CD4-positive, alpha-beta T cell (primary cell): ENCODE results near the gene CSPG4. TPM values are rescaled to one million over a fixed set of nuclear protein-coding genes. Genes with fewer than 3 reads are reported as not detected.

ENCODE experiments used
- ATAC-seq: fragments of 200-7000 bp; cut with Tn5 transposase; one replicate; pipeline ENCODE4 v1.10.0; 2022; ENCODE audit warnings: mild to moderate bottlenecking; ENCODE audit not compliant: poor library complexity
- CTCF ChIA-PET: fragments of 350-600 bp; sonication (Branson Sonifier 250); formaldehyde crosslinking; loops from one replicate; lab custom pipeline; 2021; ENCODE audit warnings: antibody characterized with exemption, inconsistent platforms; lab: Charles Lee
- POLR2A ChIA-PET: fragments of 350-600 bp; sonication (Branson Sonifier 250); formaldehyde crosslinking; loops from one replicate; lab custom pipeline; 2021; ENCODE audit warnings: antibody characterized with exemption, inconsistent platforms; lab: Charles Lee
- DNase-seq, 14 experiments: peaks; one replicate each; pipeline ENCODE4 v3.0.0-alpha.2; 2013 to 2020; ENCODE audit warnings: mixed read lengths in 2 of 14
- H3K27ac ChIP-seq, 2 donors: one replicate each; pipeline versions ENCODE4 v1.5.1 to v1.7.0; 2013; ENCODE audit warnings: low read length in 2 of 2, low read depth in 1 of 2, mild to moderate bottlenecking in 1 of 2
- H3K27me3 ChIP-seq, 2 experiments: 1 replicate in 1 of 2; 2 replicates in 1 of 2; pipeline versions ENCODE4 v1.6.1 to v1.7.0; 2013; ENCODE audit warnings: low read length in 2 of 2, control low read depth in 1 of 2, mild to moderate bottlenecking in 1 of 2, moderate library complexity in 1 of 2; ENCODE audit not compliant: insufficient read depth in 2 of 2, control insufficient read depth in 1 of 2
- H3K36me3 ChIP-seq: one replicate; pipeline ENCODE4 v1.6.1; 2013; ENCODE audit warnings: low read length, control low read depth; ENCODE audit not compliant: insufficient read depth
- H3K4me1 ChIP-seq: one replicate; pipeline ENCODE4 v1.6.1; 2013; ENCODE audit warnings: low read length, control low read depth; ENCODE audit not compliant: insufficient read depth
- H3K4me3 ChIP-seq: one replicate; pipeline ENCODE4 v1.5.1; 2013; ENCODE audit warnings: mild to moderate bottlenecking, low read length, moderate library complexity
- H3K9me3 ChIP-seq, 2 experiments: 1 replicate in 1 of 2; 2 replicates in 1 of 2; pipeline versions ENCODE4 v1.6.1 to v1.7.0; 2013; ENCODE audit warnings: low read length in 2 of 2, mild to moderate bottlenecking in 2 of 2, control low read depth in 1 of 2, moderate library complexity in 1 of 2; ENCODE audit not compliant: control insufficient read depth in 1 of 2, insufficient read depth in 1 of 2
- H3K27ac Mint-ChIP-seq: one replicate; pipeline ENCODE4 v1.8.0; 2020; ENCODE audit warnings: mixed read lengths
- H3K27me3 Mint-ChIP-seq: one replicate; pipeline ENCODE4 v1.8.0; 2021; ENCODE audit warnings: mixed read lengths
- H3K36me3 Mint-ChIP-seq: one replicate; pipeline ENCODE4 v1.8.0; 2021; ENCODE audit warnings: low read depth, mixed read lengths
- H3K4me1 Mint-ChIP-seq: one replicate; pipeline ENCODE4 v1.8.0; 2021; ENCODE audit warnings: low read depth, mixed read lengths
- H3K4me3 Mint-ChIP-seq: one replicate; pipeline ENCODE4 v1.8.0; 2020; ENCODE audit warnings: mild to moderate bottlenecking, mixed read lengths
- H3K9me3 Mint-ChIP-seq: one replicate; pipeline ENCODE4 v1.8.0; 2020; ENCODE audit warnings: mixed read lengths
- intact Hi-C, 2 experiments: fragments of 100-400 bp; cut with DNase I in 1 of 2; cut with micrococcal nuclease in 1 of 2; formaldehyde crosslinking; loops; one replicate each; pipeline versions ENCODE4 v1.15.1 to v1.9.0; 2023 to 2025; cut with DNase I, micrococcal nuclease
- total RNA-seq, 174 experiments: library from RNA in 2 of 174; stranded (reverse) in 2 of 174; gene quantifications; one replicate each; pipeline ENCODE4 v1.2.3 and lab custom pipeline; 2021 to 2026
- TF ChIP-seq, protein P1 (sequence below): fragments of 200-600 bp; IDR thresholded peaks from one replicate; pipeline ENCODE4 v1.8.0; 2022; ENCODE audit warnings: antibody characterized with exemption, mild to moderate bottlenecking

The CSPG4 gene
- total RNA-seq, 2 experiments from 2014 or later: not detected

DNA sequence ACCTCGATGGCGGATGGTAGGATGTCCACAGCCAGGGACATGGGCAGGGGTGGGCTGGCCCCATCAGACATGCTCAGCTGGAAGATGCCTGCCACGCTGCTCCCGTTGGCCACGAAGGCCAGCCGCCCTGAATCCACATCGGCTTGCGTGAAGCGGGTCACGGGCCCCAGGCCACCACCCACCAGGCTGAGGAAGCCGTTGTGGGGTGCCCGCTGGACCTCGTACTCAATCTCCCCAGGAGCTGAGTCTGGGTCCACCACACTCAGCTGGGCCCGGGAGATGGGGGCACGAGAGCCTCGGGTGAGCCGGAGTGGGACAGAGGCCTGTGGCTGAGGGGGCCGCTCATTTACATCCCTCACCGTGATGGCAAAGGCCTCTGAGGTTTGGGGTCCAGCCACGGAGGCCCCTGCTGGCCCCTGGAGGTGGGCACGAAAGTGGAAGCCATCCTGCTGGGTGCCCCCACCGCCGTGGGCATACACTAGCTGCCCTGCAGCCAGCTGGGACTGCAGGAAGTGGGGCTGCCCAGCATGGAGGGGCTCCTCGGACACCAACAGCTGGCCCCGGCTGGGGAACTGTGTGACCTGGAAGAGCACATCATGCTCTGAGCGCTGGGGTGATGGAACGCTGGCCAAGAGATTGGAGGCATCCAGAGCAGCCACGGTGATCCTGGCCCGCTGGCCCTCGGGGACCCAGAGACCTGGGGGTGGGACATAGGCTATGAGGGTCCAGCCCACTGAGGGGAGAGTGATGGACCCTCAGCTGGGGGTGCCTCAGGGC is 35.8 kb downstream of the CSPG4 start:
- Histone ChIP-seq H3K27me3 (no peaks in the 10 kb centered on the region), H3K9me3 (no peaks in the 10 kb centered on the region), H3K36me3 (no peaks in the 10 kb centered on the region), H3K27ac (no peak overlapping the region), H3K4me1 (no peaks in the 10 kb centered on the region), H3K4me3 (no peak overlapping the region)
- no peak for DNase-seq
- no peak overlapping the region for H3K4me3 Mint-ChIP-seq
- ChIA-PET POLR2A (no interaction called here), CTCF (no interaction called here)
- TF ChIP-seq, protein P1, sequence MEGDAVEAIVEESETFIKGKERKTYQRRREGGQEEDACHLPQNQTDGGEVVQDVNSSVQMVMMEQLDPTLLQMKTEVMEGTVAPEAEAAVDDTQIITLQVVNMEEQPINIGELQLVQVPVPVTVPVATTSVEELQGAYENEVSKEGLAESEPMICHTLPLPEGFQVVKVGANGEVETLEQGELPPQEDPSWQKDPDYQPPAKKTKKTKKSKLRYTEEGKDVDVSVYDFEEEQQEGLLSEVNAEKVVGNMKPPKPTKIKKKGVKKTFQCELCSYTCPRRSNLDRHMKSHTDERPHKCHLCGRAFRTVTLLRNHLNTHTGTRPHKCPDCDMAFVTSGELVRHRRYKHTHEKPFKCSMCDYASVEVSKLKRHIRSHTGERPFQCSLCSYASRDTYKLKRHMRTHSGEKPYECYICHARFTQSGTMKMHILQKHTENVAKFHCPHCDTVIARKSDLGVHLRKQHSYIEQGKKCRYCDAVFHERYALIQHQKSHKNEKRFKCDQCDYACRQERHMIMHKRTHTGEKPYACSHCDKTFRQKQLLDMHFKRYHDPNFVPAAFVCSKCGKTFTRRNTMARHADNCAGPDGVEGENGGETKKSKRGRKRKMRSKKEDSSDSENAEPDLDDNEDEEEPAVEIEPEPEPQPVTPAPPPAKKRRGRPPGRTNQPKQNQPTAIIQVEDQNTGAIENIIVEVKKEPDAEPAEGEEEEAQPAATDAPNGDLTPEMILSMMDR: no peak
- no peaks in the 10 kb centered on the region for H3K27me3 Mint-ChIP-seq
- no peak overlapping the region for H3K27ac Mint-ChIP-seq
- no peak for ATAC-seq
- H3K36me3 Mint-ChIP-seq: no peaks in the 10 kb centered on the region
- no peaks in the 10 kb centered on the region for H3K9me3 Mint-ChIP-seq
- H3K4me1 Mint-ChIP-seq: no peaks in the 10 kb centered on the region
- intact Hi-C loops: no loop called here

DNA sequence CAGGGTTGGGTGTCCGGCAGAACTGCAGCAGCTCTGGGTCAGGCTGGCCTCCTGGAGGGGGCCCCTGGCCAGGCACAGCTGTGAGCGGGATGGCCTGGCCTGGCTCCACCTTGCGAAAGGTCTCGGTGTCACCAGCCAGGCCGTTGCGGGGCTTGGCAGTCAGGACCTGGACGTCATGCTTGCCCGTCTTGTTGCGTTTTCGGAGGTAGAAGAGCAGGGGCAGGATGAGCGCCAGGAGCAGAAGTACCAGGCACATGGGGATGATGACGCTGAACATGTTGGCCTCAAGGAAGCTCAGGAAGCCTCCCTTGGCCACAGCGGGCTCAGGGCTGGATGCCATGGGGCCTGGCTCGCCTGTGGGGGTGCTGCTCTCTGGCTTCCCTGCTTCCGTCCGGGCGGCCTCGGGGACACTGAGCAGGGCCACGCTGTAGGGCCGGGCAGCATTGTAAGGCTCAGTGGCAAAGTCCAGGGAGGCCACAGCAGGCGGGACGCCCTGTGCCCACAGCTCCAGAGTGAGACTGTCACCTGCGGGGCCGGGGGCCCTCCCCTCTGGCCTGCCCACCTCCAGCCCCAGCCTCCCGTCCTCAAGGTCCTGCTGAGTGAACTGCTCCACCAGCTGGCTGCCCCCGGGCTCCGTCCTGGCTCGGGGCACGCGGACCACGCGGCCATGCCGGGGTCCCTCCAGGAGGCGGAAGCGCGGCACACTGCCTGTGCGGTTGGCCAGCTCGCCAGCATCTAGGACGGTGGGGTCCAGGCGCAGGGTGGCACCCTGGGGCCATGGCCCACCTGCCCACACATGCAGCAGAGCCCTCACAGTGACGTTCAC is 36.9 kb downstream of the CSPG4 start:
- POLR2A ChIA-PET: no interaction called here
- Mint-ChIP-seq H3K27me3 (no peaks in the 10 kb centered on the region), H3K4me1 (no peaks in the 10 kb centered on the region), H3K9me3 (no peaks in the 10 kb centered on the region), H3K4me3 (no peak overlapping the region), H3K27ac (no peak overlapping the region), H3K36me3 (no peaks in the 10 kb centered on the region)
- Histone ChIP-seq H3K4me1 (no peaks in the 10 kb centered on the region), H3K27me3 (no peaks in the 10 kb centered on the region), H3K27ac (no peak overlapping the region), H3K36me3 (no peaks in the 10 kb centered on the region), H3K9me3 (no peaks in the 10 kb centered on the region), H3K4me3 (no peak overlapping the region)
- CTCF ChIA-PET: no interaction called here
- intact Hi-C loops: no loop called here
- DNase-seq (no peak), ATAC-seq (no peak)
- TF ChIP-seq, protein P1: no peak

DNA sequence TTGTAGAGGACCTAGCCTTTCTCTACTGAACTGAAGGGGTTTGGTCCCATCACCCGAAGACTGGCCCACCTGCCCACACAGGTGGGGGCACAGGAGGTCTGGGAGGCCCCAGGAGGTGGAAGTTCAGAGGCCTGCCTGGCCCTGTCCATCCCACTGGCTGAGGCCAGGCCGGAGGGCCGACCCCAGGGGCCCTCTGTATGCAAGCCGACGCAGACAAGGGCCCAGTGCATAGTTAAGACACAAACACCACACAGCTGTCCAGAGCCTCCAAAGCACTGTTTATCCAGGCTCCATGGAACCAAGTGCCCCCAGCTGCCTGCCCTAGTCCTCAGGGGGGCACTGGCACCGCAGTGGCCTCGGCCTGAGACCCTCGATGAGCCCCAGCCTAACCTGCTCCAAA is 38.3 kb downstream of the CSPG4 start:
- POLR2A ChIA-PET: no interaction called here
- no peak for DNase-seq
- H3K36me3 Mint-ChIP-seq: no peaks in the 10 kb centered on the region
- H3K27me3 Mint-ChIP-seq: no peaks in the 10 kb centered on the region
- Histone ChIP-seq H3K27me3 (no peaks in the 10 kb centered on the region), H3K4me3 (no peak overlapping the region), H3K27ac (no peak overlapping the region), H3K36me3 (no peaks in the 10 kb centered on the region), H3K9me3 (no peaks in the 10 kb centered on the region), H3K4me1 (no peaks in the 10 kb centered on the region)
- H3K4me3 Mint-ChIP-seq: no peak overlapping the region
- TF ChIP-seq, protein P1: no peak
- CTCF ChIA-PET: no interaction called here
- no peak for ATAC-seq
- intact Hi-C loops: no loop called here
- H3K4me1 Mint-ChIP-seq: no peaks in the 10 kb centered on the region
- no peak overlapping the region for H3K27ac Mint-ChIP-seq
- H3K9me3 Mint-ChIP-seq: no peaks in the 10 kb centered on the region
